OCI-LY7 (cell line): Measurements from ENCODE around the gene IFT57. TPM values are rescaled to one million over a fixed set of nuclear protein-coding genes. Genes with fewer than 3 reads are reported as not detected.

Experiments used
- BruUV-seq: library from RNA; stranded (reverse); fragments of 400-500 nt; replicated peaks from 2 replicates; lab custom pipeline; 2021; lab: Mats Ljungman, UMichigan
- CTCF ChIA-PET: fragments of 300-600 bp; sonication (Branson Sonifier 250); formaldehyde crosslinking; loops from one replicate; lab custom pipeline; 2022; ENCODE audit warnings: antibody characterized with exemption; ENCODE audit not compliant: unreplicated experiment; lab: Charles Lee
- POLR2A ChIA-PET: fragments of 300-600 bp; sonication (Branson Sonifier 250); formaldehyde crosslinking; loops from one replicate; lab custom pipeline; 2022; ENCODE audit warnings: antibody characterized with exemption; lab: Charles Lee
- DNase-seq: peaks from one replicate; pipeline ENCODE4 v3.0.0-alpha.2; 2015; ENCODE audit warnings: low spot score
- H2AFZ ChIP-seq: fragments of 200-600 bp; sonication (generic), shearing (Covaris generic); 2 replicates; pipeline ENCODE4 v1.6.1; 2014; ENCODE audit warnings: mild to moderate bottlenecking, antibody characterized with exemption, low read length, moderate library complexity
- H3K27ac ChIP-seq: fragments of 200-600 bp; sonication (generic); 2 replicates; pipeline ENCODE4 v1.5.1; 2014; ENCODE audit warnings: mixed run types, low read depth, mild to moderate bottlenecking, moderate library complexity, low read length, inconsistent platforms; ENCODE audit not compliant: poor library complexity, severe bottlenecking
- H3K36me3 ChIP-seq: fragments of 200-600 bp; sonication (generic); 2 replicates; pipeline ENCODE4 v1.6.1; 2014; ENCODE audit warnings: mild to moderate bottlenecking, antibody characterized with exemption, low read length, moderate library complexity, mixed read lengths; ENCODE audit not compliant: insufficient read depth
- H3K4me1 ChIP-seq: fragments of 200-600 bp; sonication (generic); 2 replicates; pipeline ENCODE4 v1.5.1; 2014; ENCODE audit warnings: mild to moderate bottlenecking, low read length; ENCODE audit not compliant: insufficient read depth, poor library complexity, severe bottlenecking
- H3K4me2 ChIP-seq: fragments of 200-600 bp; sonication (generic); 2 replicates; pipeline ENCODE4 v1.6.1; 2014; ENCODE audit warnings: mild to moderate bottlenecking, low read length
- H3K4me3 ChIP-seq: fragments of 200-600 bp; sonication (generic); 2 replicates; pipeline ENCODE4 v1.5.1; 2014; ENCODE audit warnings: mild to moderate bottlenecking, low read depth, low read length; ENCODE audit not compliant: poor library complexity, severe bottlenecking
- H3K79me2 ChIP-seq: fragments of 200-600 bp; sonication (generic); 2 replicates; pipeline ENCODE4 v1.6.1; 2016; ENCODE audit warnings: low read depth, mild to moderate bottlenecking, low read length, moderate library complexity, mixed read lengths; ENCODE audit not compliant: insufficient read depth
- H3K9me2 ChIP-seq: fragments of 200-600 bp; sonication (generic); 2 replicates; pipeline ENCODE4 v1.6.1; 2016; ENCODE audit warnings: mild to moderate bottlenecking, low read length, mixed read lengths; ENCODE audit not compliant: insufficient read depth
- H3K9me3 ChIP-seq: fragments of 200-600 bp; sonication (generic); 2 replicates; pipeline ENCODE4 v1.6.1; 2014; ENCODE audit warnings: mild to moderate bottlenecking, mixed run types, low read length, mixed read lengths
- H4K20me1 ChIP-seq: fragments of 200-600 bp; sonication (generic); 2 replicates; pipeline ENCODE4 v1.6.1; 2014; ENCODE audit warnings: mild to moderate bottlenecking, antibody characterized with exemption, low read length, moderate library complexity, mixed read lengths; ENCODE audit not compliant: insufficient read depth
- EZH2phosphoT487 ChIP-seq: fragments of 200-600 bp; sonication (generic); IDR thresholded peaks from 2 replicates; pipeline ENCODE4 v1.6.1; 2018; ENCODE audit warnings: low read depth, borderline replicate concordance, mild to moderate bottlenecking, mixed run types, antibody characterized with exemption, low read length, moderate library complexity, mixed read lengths
- intact Hi-C: fragments of 100-400 bp; cut with micrococcal nuclease; formaldehyde crosslinking; loops from one replicate; pipeline ENCODE4 v1.10.0; 2022; ENCODE audit not compliant: unreplicated experiment
- total RNA-seq, 2 experiments: library from RNA; depleted of rRNA in 1 of 2; stranded (reverse); fragments of >200 nt in 1 of 2; shearing (Covaris generic) in 1 of 2; gene quantifications; 2 replicates each; pipeline ENCODE4 v1.2.3, GENCODE V29; 2014 to 2022
- TF ChIP-seq, protein P1 (sequence below): fragments of 200-600 bp; sonication (generic); conservative IDR thresholded peaks from 2 replicates; pipeline ENCODE4 v1.5.1; 2014; ENCODE audit warnings: mild to moderate bottlenecking, antibody characterized with exemption, low read length, moderate library complexity, mixed read lengths

The IFT57 gene
- total RNA-seq, 2 experiments from 2014 or later = 44.1 to 68.2 TPM

DNA sequence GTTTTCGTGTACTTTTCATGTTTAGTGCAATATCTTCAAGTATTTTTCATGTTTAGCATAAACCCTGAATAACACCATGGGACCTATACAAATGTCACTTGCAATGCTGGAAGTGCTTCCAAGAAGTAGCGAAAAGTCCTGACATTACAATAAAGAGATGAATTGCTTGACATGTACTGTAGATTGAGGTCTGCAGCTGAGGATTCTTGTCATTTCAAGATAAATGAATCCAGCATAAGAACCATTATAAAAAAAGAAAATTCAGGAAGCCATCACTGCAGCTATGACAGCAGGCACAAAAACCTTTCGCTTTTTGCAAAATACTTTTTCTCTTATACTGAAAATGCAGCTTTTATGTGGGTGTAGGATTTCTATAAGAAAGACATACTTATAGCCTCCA is 37.4 kb downstream of the IFT57 start:
- Histone ChIP-seq H2AFZ (no peak overlapping the region), H3K4me3 (no peak overlapping the region), H4K20me1 (no peaks in the 10 kb centered on the region), H3K9me2 (no peaks in the 10 kb centered on the region), H3K4me2 (no peak overlapping the region), H3K79me2 (no peaks in the 10 kb centered on the region), H3K9me3 (peaks cover 8% of the 10 kb centered on the region; the same call in 1 of the 2 replicates), H3K4me1 (no peaks in the 10 kb centered on the region), H3K36me3 (peaks cover 20% of the 10 kb centered on the region), H3K27ac (no peak overlapping the region)
- no TSS peak for BruUV-seq
- ChIA-PET POLR2A (interaction anchor here (1.0 to 1.3 kb wide), 2 partner anchors 8 to 21 kb away, joined by 3 read pairs; no protein-coding TSS in a partner anchor), CTCF (no interaction called here)
- no peak for TF ChIP-seq EZH2phosphoT487
- TF ChIP-seq, protein P1, sequence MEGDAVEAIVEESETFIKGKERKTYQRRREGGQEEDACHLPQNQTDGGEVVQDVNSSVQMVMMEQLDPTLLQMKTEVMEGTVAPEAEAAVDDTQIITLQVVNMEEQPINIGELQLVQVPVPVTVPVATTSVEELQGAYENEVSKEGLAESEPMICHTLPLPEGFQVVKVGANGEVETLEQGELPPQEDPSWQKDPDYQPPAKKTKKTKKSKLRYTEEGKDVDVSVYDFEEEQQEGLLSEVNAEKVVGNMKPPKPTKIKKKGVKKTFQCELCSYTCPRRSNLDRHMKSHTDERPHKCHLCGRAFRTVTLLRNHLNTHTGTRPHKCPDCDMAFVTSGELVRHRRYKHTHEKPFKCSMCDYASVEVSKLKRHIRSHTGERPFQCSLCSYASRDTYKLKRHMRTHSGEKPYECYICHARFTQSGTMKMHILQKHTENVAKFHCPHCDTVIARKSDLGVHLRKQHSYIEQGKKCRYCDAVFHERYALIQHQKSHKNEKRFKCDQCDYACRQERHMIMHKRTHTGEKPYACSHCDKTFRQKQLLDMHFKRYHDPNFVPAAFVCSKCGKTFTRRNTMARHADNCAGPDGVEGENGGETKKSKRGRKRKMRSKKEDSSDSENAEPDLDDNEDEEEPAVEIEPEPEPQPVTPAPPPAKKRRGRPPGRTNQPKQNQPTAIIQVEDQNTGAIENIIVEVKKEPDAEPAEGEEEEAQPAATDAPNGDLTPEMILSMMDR = no peak
- intact Hi-C loops = no loop called here
- DNase-seq = no peak

DNA sequence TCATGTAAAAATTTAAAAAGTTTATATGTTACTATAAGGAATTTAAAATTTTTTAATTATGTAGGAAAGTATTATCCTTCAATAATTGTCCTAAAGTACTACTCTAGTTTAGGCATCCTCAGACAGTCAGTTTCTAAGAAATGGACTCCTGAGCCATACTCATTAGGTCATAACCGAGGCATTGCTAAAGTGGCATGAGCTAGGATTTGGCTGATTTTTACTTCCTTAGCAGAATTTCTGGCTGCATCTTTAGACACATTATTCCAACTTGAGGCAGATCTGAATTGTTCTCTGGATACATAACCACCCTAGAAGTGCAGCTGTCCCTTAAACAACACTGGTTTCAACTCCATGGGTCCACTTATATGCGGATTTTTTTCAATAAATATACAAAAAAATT is 38.3 kb downstream of the IFT57 start:
- intact Hi-C loops = no loop called here
- Histone ChIP-seq H3K79me2 (no peaks in the 10 kb centered on the region), H2AFZ (no peak overlapping the region), H3K27ac (no peak overlapping the region), H3K4me2 (no peak overlapping the region), H4K20me1 (no peaks in the 10 kb centered on the region), H3K9me3 (peaks cover 8% of the 10 kb centered on the region; the same call in 1 of the 2 replicates), H3K4me1 (no peaks in the 10 kb centered on the region), H3K4me3 (no peak overlapping the region), H3K9me2 (no peaks in the 10 kb centered on the region), H3K36me3 (peaks cover 13% of the 10 kb centered on the region)
- CTCF ChIA-PET = no interaction called here
- POLR2A ChIA-PET = interaction anchor here (1.0 to 1.3 kb wide), 3 partner anchors 9 to 21 kb away, joined by 3 read pairs; no protein-coding TSS in a partner anchor
- no TSS peak for BruUV-seq
- DNase-seq = no peak
- TF ChIP-seq, protein P1 = no peak
- TF ChIP-seq EZH2phosphoT487 = no peak

DNA sequence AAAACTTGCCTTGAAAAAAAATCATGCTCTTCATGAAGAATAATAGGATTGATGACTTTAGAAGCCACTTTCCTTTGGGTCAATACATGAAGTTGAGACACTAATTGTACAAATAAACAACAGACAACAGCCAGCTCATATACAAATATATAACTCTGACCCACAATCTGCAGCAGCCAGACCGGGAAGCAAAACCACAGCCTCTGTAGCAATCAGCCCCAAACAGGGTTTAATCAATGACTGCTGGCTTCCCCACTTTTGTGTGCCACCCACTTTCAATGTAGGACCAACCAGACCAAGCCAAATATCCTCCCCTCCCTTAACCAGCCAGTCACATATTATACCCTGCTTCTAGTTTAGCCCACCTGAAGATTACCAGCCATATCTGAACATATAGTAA is 39.0 kb downstream of the IFT57 start:
- TF ChIP-seq, protein P1 = no peak
- no peak for TF ChIP-seq EZH2phosphoT487
- no peaks in the 10 kb centered on the region for H3K79me2 ChIP-seq
- no TSS peak for BruUV-seq
- DNase-seq = no peak
- no peak overlapping the region for H3K27ac ChIP-seq
- no peak overlapping the region for H3K4me2 ChIP-seq
- CTCF ChIA-PET = no interaction called here
- H3K4me3 ChIP-seq = no peak overlapping the region
- intact Hi-C loops = no loop called here
- H3K9me2 ChIP-seq = no peaks in the 10 kb centered on the region
- H3K9me3 ChIP-seq = peaks cover 8% of the 10 kb centered on the region; the same call in 1 of the 2 replicates
- peaks cover 13% of the 10 kb centered on the region for H3K36me3 ChIP-seq
- no peaks in the 10 kb centered on the region for H4K20me1 ChIP-seq
- H2AFZ ChIP-seq = no peak overlapping the region
- POLR2A ChIA-PET = no interaction called here
- H3K4me1 ChIP-seq = no peaks in the 10 kb centered on the region
